Islet of Langerhans (tissue), 1 donor: ENCODE data around the gene PITHD1.
"Not testable (repeated sequence)": the region's sequence is repeated elsewhere in the genome, so short reads cannot be mapped to it uniquely, and the experiment has no call there.

Experiments
- FAIRE-seq: peaks from one replicate; lab custom pipeline; 2011; peaks lifted over from hg19 to GRCh38; lab: Jason Lieb, UNC

The PITHD1 gene, protein sequence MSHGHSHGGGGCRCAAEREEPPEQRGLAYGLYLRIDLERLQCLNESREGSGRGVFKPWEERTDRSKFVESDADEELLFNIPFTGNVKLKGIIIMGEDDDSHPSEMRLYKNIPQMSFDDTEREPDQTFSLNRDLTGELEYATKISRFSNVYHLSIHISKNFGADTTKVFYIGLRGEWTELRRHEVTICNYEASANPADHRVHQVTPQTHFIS

GRCh38 chr1:23777979-23778814, at the start of gene PITHD1:
TSS of gene PITHD1 (plus strand) at chr1:23778418. CDS start at chr1:23778516, 98 bp downstream.
- no peak for FAIRE-seq

DNA sequence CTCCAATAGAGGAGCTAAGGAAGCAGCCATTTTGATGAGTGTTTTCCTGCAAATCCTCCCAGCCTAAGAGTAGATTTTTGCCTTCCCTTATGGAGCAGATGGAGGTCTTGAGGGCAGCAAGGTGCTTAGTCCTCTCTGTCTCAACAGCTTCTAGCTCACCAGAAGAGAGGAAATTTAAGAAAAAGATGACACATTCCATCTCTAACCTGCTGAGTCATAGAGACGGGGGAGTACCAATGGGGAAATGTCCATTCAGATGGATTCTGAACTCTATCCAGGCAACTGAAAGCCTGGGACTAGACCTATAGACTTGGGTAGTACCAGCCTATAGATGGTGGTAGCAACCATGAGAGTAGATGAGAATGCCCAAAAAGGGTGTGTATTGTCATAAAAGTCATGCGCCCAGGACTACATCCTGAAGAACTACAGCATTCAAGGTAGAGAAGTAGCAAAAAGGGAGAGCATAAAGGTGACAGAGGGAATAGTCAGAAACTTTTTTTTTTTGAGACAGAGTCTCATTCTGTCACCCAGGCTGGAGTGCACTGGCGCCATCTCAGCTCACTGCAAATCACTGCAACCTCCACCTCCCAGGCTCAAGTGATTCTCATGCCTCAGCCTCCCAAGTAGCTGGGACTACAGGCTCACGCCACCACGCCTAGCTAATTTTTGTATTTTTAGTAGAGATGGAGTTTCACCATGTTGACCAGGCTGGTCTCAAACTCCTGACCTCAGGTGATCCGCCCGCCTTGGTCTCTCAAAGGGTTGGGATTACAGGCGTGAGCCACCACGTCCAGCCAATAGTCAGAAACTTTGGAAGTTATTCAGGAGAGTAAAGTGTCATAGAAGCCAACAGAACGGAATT, 45.6 kb upstream of the PITHD1 start:
- no peak for FAIRE-seq

DNA sequence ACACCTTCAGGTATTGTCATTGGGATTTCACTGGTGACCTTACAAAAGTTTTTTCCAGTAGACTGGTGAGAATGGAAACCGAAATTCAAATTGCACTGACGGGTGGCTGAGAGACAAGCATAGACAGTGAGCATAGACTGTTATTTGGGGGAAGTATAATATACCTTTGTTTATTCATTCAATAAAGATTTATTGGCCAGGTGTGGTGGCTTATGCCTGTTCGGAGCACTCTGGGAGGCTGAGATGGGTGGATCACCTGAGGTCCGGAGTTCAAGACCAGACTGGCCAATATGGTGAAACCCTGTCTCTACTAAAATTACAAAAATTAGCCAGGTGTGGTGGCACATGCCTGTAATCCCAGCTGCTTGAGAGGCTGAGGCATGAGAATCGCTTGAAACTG, 44.9 kb upstream of the PITHD1 start:
- FAIRE-seq, result not testable (repeated sequence)

DNA sequence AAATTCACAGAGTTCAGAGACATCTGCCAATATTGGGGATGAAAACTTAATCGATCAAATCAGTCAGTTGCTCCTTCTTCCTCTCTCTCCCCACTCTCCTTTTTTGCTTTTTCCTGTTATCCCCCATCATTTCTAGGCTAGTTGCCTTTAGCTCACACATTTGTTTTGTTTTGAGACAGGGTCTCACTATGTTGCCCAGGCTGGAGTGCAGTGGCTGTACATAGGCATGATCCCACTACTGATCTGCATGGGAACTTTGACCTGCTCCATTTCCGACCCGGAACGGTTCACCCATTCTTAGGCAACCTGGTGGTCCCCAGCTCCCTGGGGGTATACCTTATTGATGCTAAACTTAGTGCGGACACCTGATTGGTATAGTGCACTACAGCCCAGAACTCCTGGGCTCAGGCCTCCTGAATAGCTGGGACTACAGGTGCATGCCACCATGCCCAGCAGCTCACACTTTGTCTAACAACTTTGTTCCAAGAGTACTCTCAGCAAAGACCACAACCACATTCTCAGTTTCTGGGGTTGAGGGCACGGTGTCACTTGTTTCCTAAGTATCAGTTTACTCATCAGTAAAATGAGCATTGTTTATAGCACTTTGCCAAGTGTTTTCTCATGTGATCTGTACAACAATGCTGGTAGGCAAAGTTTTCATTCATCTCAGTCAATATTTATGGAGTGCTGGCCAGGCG, 41.6 kb upstream of the PITHD1 start:
- FAIRE-seq, result no peak

GRCh38 chr1:23741609-23742008, 36.6 kb upstream of the PITHD1 start:
- FAIRE-seq, result no peak

DNA sequence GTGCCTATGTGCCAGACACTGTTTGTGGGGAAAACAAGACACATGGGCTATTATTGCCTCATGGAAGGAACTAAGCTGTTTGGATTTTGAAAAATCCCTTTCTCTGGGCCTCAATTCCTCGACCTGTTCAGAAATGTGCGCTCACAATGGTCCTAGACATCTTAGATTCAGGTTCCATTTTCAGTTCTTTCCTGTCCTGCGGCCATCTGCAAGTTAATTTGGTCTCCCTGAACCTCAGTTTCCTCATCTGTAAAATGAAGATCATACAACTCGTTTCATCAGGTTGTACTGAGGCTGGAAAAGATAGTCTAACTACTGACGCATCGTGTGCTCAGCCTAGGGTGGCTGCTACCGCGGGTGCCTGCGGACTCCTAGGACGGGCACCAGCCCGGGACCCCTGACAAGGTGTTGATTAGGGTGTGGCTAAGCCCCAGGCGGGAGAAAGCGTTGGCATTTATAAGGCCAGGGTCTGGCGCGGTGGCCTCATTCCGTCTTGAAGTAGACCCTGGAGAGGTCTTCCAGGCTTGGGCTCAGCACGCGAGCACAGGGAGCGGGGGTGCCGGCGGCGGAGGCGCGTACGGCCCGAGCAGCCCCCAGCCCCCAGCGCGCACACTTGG, 35.4 kb upstream of the PITHD1 start:
- no peak for FAIRE-seq

DNA sequence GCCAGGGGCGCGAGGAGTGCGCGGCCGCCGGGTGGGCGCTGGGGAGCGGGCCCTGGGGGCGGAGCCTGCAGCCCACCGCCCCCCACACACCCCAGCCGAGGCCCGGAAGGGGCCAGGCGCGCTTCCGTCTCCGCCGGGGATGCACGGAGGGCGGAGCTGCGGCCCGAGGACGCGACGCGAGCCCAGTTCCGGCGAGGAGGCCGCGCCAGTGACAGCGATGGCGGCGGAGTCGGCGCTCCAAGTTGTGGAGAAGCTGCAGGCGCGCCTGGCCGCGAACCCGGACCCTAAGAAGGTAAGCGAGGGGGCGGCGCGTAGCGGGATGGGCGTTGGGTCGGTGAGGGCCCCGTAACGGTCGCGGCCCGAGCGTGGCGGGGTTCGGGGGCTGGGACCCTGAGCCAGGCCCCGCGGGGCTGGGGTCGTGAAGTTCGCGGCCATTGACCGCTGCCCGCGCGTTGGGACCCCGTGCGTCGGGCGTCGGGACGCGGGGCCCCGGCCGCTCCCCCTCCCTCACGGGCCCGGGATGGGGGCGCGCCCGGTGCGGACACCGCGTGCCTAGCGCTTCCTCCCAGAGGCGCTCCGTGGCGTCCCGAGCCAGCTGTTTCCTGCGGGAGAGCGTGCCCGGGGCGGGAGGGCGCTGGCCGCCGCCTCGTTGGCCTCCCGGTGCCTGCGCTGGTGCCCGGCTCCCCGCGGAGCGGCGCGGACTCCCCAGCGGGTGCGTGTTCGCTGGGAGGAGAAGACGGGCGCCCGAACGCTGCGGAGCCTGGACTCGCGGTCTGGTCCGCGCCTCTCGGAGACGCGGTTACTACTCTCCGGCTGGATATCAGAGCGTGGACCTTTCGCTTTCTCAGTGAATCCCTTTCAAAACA, 34.7 kb upstream of the PITHD1 start, which contains the start of gene ELOA:
Gene ELOA, plus strand, starts transcription at position 185 of the 866 bp plus-strand sequence. Its CDS starts 33 bp downstream, at position 218.
- no peak for FAIRE-seq

DNA sequence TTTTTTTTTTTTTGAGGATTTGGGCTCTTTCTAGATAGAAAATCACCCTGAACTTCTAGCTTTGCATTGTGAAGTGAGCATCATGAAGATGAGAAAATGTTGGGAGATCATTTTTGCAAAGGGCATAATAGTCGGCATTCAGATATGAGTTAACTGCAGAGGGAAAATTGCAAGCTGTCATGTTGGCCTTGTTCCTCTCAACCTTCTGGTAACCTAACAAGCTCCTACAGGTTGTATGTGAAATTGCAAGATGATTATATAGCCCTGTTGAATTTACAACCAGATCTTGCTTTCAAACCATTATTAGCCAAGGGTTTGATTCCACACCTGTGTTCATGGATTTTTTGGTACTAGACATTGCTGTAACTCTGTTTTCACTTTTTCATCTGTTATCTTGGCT, 32.7 kb upstream of the PITHD1 start:
- FAIRE-seq, result peak; percentile 91

DNA sequence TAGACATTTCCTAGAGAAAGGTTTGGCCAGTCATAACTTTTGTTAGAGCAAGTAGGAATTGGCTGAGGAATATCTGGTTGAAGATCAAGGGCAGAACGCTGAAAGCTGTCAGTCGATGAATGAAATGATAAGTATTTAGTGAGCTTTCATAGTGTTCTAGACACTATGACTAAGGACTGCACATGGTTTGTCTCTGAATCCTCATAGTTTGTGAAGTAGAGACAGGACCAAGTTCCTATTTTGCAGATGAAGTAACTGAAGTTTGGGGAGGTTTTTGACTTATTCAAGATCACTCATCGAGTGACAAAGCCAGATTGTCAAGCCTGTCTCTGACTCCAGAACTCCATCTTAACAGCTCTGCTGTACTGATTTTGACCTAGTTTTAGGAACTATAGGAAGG, 30.2 kb upstream of the PITHD1 start:
- FAIRE-seq, result no peak

GRCh38 chr1:23751050-23751814, 27.0 kb upstream of the PITHD1 start:
- FAIRE-seq, result no peak

GRCh38 chr1:23751815-23752200, 26.4 kb upstream of the PITHD1 start:
- no peak for FAIRE-seq

DNA sequence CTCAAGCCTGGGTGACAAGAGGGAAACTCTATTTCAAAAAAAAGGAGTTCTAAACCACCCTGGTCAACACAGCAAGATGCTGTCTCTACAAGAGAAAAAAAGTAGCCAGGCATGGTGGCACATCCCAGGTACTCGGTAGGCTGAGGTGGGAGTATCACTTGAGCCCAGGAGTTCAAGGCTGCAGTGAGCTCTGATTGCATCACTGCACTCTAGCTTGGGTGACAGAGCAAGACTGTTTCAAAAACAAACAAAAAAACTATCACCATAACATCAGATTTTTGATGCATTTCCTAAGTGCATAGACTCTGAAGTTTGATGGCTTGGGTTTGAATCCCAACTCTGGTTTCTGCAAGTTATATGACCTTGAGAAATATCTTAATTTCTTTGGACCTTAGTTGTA, 25.3 kb upstream of the PITHD1 start:
- FAIRE-seq, result no peak

DNA sequence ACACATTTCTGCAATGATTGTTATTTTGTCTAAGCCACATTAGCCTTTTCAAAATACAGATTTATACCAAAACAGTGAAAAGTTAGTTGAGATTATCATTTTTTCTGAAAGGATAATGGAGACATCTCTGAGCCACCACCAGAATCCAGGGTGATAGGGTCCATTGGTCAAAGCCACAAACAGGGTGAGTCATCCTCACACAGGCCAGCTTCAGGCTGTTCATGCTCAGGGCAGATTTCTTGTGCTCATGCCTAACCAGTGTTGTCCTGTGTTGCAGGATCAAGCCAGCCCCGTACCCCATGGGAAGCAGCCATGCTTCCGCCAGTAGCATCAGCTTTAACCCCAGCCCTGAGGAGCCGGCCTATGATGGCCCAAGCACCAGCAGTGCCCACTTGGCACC, 21.5 kb upstream of the PITHD1 start:
- no peak for FAIRE-seq

DNA sequence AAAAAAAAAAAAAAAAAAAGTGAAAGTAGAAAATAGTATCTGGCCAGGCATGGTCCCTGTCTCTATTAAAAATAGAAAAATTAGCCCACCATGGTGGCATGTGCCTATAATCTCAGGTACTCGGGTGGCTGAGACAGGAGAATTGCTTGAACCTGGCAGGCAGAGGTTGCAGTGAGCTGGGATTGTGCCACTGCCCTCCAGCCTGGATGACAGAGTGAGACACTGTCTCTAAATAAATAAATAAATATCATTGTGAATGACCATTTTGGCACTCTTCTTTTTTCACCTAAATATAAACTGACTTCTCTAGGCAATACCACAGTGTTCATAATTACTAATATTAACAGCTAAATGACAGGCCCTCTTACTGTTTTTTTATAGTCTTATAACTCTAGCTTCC, 20.4 kb upstream of the PITHD1 start:
- FAIRE-seq, result no peak

- no peak for FAIRE-seq
Observed at GRCh38 chr1:23759277-23759676, 18.9 kb upstream of the PITHD1 start.

- FAIRE-seq, result no peak
Observed at GRCh38 chr1:23763041-23763577, 15.1 kb upstream of the PITHD1 start.

DNA sequence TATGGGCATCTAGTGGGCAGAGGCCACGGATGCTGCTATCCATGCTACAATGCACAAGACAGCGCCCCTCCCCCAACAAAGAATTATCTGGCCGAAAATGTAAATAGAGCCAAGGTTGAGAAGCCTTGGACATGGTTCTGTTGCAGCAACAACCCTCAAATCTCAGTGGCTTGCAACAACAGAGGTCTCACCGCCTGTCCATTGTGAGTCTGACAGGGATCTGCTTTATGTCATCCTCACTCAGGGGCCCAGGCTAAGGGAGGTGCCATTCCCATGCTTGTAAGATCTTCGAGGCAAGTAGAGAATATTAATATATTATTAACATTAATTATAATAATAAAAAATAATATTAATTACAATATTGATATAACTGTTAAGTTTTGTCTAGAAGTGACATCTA, 9.5 kb upstream of the PITHD1 start:
- no peak for FAIRE-seq

GRCh38 chr1:23772049-23772853, 6.0 kb upstream of the PITHD1 start:
- FAIRE-seq, result no peak

DNA sequence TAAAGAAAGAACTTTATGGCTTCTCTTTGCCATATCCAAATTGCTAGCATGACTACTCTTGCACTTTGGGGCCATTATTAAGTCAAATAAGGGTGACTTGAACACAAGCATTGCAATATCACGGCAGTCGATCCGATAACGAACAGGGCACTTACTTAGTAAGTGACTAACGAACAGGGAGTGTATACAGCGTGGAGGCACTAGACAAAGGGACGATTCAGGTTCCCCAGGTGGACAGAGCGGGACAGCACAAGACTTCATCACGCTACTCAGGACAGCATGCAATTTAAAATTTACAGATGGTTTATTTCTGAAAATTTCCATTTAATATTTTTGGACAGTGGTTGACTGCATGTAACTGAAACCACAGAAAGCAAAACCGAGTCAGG, 5.4 kb upstream of the PITHD1 start:
- no peak for FAIRE-seq
